GM12873 (cell line): ENCODE measurements around the gene GRAMD2B.

Source experiments
- TF ChIP-seq, protein P1 (sequence below): IDR thresholded peaks from 2 replicates; pipeline ENCODE4 v1.5.1; 2012; ENCODE audit warnings: low read depth, mild to moderate bottlenecking, moderate library complexity, low read length, control low read depth; ENCODE audit not compliant: insufficient read depth; ENCODE audit errors: missing control alignments

GRAMD2B gene

DNA sequence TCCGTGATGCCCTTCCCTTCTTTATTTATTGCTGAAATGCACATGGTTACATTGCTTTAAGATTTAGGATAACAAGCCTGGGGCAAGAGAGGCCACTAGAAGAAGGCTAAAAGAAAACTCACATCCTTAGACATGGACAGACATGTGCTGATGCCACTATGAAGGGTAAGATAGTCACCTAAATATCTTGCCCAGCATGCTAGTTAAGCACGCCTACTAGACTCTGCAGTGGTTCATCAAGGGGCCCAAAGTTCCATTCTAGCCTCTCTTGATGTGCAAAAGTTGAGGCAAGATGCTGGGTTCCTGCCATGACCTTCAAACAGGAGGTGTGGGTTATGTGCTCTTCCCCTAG lies 49.3 kb downstream of the GRAMD2B start:
- TF ChIP-seq, protein P1, sequence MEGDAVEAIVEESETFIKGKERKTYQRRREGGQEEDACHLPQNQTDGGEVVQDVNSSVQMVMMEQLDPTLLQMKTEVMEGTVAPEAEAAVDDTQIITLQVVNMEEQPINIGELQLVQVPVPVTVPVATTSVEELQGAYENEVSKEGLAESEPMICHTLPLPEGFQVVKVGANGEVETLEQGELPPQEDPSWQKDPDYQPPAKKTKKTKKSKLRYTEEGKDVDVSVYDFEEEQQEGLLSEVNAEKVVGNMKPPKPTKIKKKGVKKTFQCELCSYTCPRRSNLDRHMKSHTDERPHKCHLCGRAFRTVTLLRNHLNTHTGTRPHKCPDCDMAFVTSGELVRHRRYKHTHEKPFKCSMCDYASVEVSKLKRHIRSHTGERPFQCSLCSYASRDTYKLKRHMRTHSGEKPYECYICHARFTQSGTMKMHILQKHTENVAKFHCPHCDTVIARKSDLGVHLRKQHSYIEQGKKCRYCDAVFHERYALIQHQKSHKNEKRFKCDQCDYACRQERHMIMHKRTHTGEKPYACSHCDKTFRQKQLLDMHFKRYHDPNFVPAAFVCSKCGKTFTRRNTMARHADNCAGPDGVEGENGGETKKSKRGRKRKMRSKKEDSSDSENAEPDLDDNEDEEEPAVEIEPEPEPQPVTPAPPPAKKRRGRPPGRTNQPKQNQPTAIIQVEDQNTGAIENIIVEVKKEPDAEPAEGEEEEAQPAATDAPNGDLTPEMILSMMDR: no peak

DNA sequence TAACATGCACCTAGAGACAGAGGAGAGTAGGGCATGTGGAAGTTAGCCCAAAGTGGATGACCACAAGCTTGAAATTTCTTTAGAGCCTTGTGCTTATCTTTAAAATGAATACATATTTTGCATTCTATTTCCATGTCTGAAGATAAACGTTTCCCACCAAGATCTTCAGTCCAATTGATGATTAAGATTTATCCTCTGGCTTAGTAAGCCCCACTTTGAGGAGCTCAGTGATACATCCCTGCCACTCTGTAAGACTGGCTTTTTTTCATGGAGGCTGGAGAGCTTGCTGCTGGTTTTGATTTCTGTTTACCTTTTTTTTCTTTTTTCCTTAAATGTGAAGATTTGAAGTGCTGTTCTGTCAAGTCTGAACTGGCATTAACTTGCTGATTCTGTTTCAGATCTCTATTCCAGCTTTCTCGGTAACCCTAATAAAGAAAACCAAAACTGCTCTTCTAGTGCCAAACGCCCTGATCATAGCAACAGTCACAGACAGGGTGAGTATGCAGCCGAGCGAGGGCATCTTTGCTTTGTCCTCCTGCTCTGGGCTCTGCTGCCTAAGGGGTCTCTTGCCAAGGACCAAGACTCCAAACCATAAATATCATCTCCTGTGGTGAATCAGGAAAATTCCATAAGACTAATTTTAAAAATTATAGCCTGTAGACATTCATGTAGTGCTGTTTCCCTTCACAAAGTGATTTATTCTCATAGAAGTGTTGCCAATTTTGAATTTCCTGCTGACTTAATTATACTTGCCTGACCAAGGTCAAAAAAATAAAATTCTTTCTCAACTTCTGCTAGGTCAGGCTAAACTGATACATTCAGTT lies 54.3 kb downstream of the GRAMD2B start:
- TF ChIP-seq, protein P1: no peak

DNA sequence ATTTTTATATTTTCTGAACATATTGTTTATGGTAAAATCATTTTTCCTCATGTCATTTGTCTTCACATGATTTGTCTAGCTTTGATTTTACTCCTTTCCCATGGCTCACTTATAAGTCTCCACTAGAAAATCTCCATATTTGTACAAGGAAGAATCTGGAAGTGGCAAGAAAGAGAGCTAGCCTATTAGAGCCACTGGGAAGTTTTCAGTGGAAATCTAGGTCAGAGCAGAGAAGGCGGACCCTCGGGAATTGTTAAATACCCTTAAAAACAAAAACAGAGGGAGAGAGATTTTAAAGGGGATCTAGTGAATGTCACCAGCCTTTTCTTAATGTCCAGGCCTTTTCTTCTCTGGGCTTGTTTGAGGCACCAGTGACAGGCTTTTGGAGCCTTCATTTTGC lies 56.6 kb downstream of the GRAMD2B start:
- TF ChIP-seq, protein P1: no peak

DNA sequence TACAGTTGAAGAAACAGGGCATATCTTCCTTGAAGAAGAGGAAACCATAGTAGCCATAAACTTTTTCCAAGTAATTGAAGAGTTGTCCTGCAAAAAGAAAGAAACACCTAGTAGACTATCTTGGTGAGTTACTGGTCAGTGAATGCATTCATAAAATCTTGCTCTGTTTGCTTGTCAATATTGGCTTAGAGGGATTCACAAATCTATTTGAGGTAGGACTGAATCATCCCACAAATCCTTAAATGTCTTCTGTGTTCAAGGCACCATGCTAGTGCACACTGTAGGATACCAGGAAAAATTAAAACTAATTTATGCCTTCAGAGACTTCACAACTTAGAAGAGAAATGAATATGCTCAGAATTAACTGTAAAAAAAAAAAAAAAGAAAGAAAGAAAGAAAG lies 57.6 kb downstream of the GRAMD2B start:
- TF ChIP-seq, protein P1: no peak

DNA sequence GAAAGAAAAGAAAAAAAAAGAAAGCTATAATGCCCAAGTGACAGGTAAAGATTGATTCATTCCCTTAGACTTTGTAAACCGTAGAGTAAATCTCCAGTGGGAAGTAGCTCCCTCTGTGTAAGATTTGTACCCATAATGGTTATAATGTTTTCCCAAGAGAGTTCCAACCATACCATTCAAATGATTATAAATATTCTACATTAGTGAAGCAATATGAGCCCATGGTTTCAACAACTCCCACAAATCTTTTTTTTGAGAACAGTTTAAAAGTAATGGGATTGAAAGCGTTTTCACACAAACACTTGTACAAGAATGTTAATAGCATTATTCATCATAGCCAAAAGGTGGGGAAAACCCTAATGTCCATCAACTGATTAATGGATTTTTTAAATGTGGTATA lies 58.0 kb downstream of the GRAMD2B start:
- TF ChIP-seq, protein P1: no peak

DNA sequence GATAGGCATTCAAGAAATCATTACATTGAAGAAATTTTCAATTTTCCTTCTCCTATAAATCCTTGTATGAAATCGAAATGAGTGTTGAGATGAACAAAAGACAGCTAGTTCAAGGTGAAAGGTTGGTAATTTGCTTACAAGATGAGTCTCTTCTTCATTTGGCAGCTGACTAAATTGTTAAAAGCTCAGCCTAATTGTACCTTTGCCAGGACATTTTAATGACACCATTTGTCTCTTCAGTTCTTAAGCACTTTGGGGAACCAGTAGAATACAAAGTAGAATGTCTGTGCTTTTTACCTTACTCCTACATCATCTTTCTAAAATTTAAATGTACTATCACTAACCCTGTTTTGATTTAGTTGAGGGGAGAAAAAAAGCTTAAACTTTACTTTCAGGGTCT lies 59.4 kb downstream of the GRAMD2B start:
- TF ChIP-seq, protein P1: no peak

DNA sequence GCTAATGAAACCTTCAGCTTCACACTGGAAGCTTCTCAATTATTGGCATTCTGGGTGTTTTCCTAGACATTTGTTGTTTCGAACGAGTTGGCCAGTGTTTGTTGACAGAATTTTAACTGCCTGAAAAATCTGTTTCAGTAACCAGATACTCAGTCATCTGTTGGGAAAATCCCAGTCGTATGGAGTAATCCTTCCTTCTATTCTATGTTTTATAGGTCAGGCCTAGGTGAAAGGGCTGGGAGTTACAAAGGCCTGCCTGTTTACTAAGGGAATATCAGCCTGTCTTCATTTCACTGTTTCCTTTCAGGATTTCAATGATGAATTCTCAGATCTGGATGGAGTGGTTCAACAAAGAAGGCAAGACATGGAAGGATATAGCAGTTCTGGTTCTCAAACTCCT lies 59.9 kb downstream of the GRAMD2B start:
- TF ChIP-seq, protein P1: no peak
